HCT116 (cell line): ENCODE data around the gene ETS1. TPM values are rescaled to one million over a fixed set of nuclear protein-coding genes. Genes with fewer than 3 reads are reported as not detected.

Experiments used
- ATAC-seq: fragments of 200-7000 bp; cut with Tn5 transposase; 2 replicates; pipeline ENCODE4 v1.9.1; 2020; ENCODE audit warnings: mild to moderate bottlenecking, moderate library complexity
- BruUV-seq: library from RNA; stranded (reverse); fragments of 400-500 nt; replicated peaks from 2 replicates; lab custom pipeline; 2021; lab: Mats Ljungman, UMichigan
- CTCF ChIA-PET: fragments of 300-600 bp; sonication (Branson Sonifier 250); formaldehyde crosslinking; loops from one replicate; lab custom pipeline; 2021; ENCODE audit warnings: antibody characterized with exemption; lab: Charles Lee
- POLR2A ChIA-PET: fragments of 300-600, 350-600 bp; sonication (Branson Sonifier 250); formaldehyde crosslinking; loops from one replicate; lab custom pipeline; 2021; ENCODE audit warnings: antibody characterized with exemption; lab: Charles Lee
- RAD21 ChIA-PET, 2 experiments: fragments of 300-600 bp; sonication (Branson Sonifier 250); formaldehyde crosslinking; loops; one replicate each; lab custom pipeline; 2023; ENCODE audit warnings: low total read pairs in 2 of 2; ENCODE audit not compliant: uncharacterized antibody in 2 of 2, unreplicated experiment in 2 of 2, low non-redundant PET in 1 of 2; lab: Charles Lee
- DNase-seq: peaks from one replicate; pipeline ENCODE4 v3.0.0-alpha.2; 2010; ENCODE audit warnings: low read depth, low spot score
- H2AFZ ChIP-seq: fragments of 200-600 bp; shearing (Covaris generic), sonication (generic); 2 replicates; pipeline ENCODE4 v1.6.1; 2017; ENCODE audit warnings: low read depth, mixed run types, mixed read lengths, antibody characterized with exemption, low read length; ENCODE audit not compliant: poor library complexity, severe bottlenecking
- H3K27ac ChIP-seq: 2 replicates; pipeline ENCODE4 v1.5.1; 2012; ENCODE audit warnings: low read depth, low read length
- H3K27me3 ChIP-seq: fragments of 200-600 bp; sonication (generic); 2 replicates; pipeline ENCODE4 v1.6.1; 2016; ENCODE audit warnings: mixed run types, low read length, mixed read lengths; ENCODE audit not compliant: insufficient read depth
- H3K36me3 ChIP-seq, 2 experiments: fragments of 200-500 bp in 1 of 2; fragments of 200-600 bp in 1 of 2; sonication (Bioruptor generic) in 1 of 2; sonication (generic) in 1 of 2; 2 replicates each; pipeline versions ENCODE4 v1.5.1 to v1.6.1; 2014 to 2016; ENCODE audit warnings: low read length in 2 of 2, inconsistent platforms in 1 of 2, mixed read lengths in 1 of 2, mixed run types in 1 of 2; ENCODE audit not compliant: insufficient read depth in 2 of 2, control insufficient read depth in 1 of 2
- H3K4me1 ChIP-seq, 2 experiments: fragments of 200-600 bp in 1 of 2; sonication (generic) in 1 of 2; 2 replicates each; pipeline versions ENCODE4 v1.5.1 to v1.6.1; 2012 to 2017; ENCODE audit warnings: low read length in 2 of 2, inconsistent platforms in 1 of 2, mild to moderate bottlenecking in 1 of 2, mixed read lengths in 1 of 2, mixed run types in 1 of 2, moderate library complexity in 1 of 2; ENCODE audit not compliant: insufficient read depth in 2 of 2, control insufficient read depth in 1 of 2
- H3K4me2 ChIP-seq: fragments of 200-600 bp; sonication (generic); 2 replicates; pipeline ENCODE4 v1.6.1; 2017; ENCODE audit warnings: mixed run types, low read length, mixed read lengths
- H3K4me3 ChIP-seq, 2 experiments: fragments of 200-600 bp in 1 of 2; sonication (generic) in 1 of 2; replicated peaks in 1 of 2; 2 replicates each; pipeline ENCODE4 v1.5.1; 2011 to 2016; ENCODE audit warnings: low read length in 2 of 2, control low read depth in 1 of 2, low read depth in 1 of 2, mild to moderate bottlenecking in 1 of 2, mixed read lengths in 1 of 2, mixed run types in 1 of 2
- H3K79me2 ChIP-seq: fragments of 200-600 bp; sonication (generic); 2 replicates; pipeline ENCODE4 v1.6.1; 2017; ENCODE audit warnings: mild to moderate bottlenecking, mixed run types, low read length, moderate library complexity, mixed read lengths; ENCODE audit not compliant: insufficient read depth
- H3K9ac ChIP-seq: fragments of 200-600 bp; sonication (generic); 2 replicates; pipeline ENCODE4 v1.6.1; 2016; ENCODE audit warnings: low read length, mixed read lengths
- H3K9me2 ChIP-seq: fragments of 200-600 bp; sonication (generic), shearing (Covaris generic); 2 replicates; pipeline ENCODE4 v1.6.1; 2017; ENCODE audit warnings: mixed run types, mild to moderate bottlenecking, moderate library complexity; ENCODE audit not compliant: insufficient read depth
- H3K9me3 ChIP-seq, 2 experiments: fragments of 200-500 bp in 1 of 2; fragments of 200-600 bp in 1 of 2; sonication (Bioruptor generic) in 1 of 2; sonication (generic) in 1 of 2; 2 replicates each; pipeline ENCODE4 v1.6.1; 2014 to 2017; ENCODE audit warnings: low read length in 2 of 2, mixed read lengths in 2 of 2, inconsistent platforms in 1 of 2, low read depth in 1 of 2, mild to moderate bottlenecking in 1 of 2, mixed run types in 1 of 2, moderate library complexity in 1 of 2; ENCODE audit not compliant: control insufficient read depth in 1 of 2, insufficient read depth in 1 of 2
- H4K20me1 ChIP-seq: fragments of 200-600 bp; sonication (generic), shearing (Covaris generic); 2 replicates; pipeline ENCODE4 v1.6.1; 2017; ENCODE audit warnings: mixed run types, mild to moderate bottlenecking, moderate library complexity; ENCODE audit not compliant: insufficient read depth
- CTCF ChIP-seq, 3 experiments: fragments of 200-600 bp in 1 of 3; sonication (generic) in 1 of 3; IDR thresholded peaks in 2 of 3; conservative IDR thresholded peaks in 1 of 3; 2 replicates each; pipeline ENCODE4 v1.5.1; 2012 to 2017; ENCODE audit warnings: low read depth in 2 of 3, low read length in 2 of 3, antibody characterized with exemption in 1 of 3, borderline replicate concordance in 1 of 3, control low read depth in 1 of 3, mild to moderate bottlenecking in 1 of 3, mixed read lengths in 1 of 3, mixed run types in 1 of 3, moderate library complexity in 1 of 3; ENCODE audit not compliant: insufficient read depth in 1 of 3
- EZH2 ChIP-seq: fragments of 200-600 bp; sonication (generic); IDR thresholded peaks from 2 replicates; pipeline ENCODE4 v1.6.1; 2017; ENCODE audit warnings: antibody characterized with exemption, mixed run types
- EZH2phosphoT487 ChIP-seq: fragments of 200-600 bp; IDR thresholded peaks from 2 replicates; pipeline ENCODE4 v1.6.1; 2018; ENCODE audit warnings: antibody characterized with exemption, borderline replicate concordance
- REST ChIP-seq: IDR thresholded peaks from 2 replicates; pipeline ENCODE4 v1.6.1; 2012; ENCODE audit warnings: low read depth
- YY1 ChIP-seq: IDR thresholded peaks from 2 replicates; pipeline ENCODE4 v1.6.1; 2011; ENCODE audit warnings: low read length, low read depth, moderate library complexity, mild to moderate bottlenecking; ENCODE audit not compliant: insufficient replicate concordance; ENCODE audit errors: extremely low read depth
- intact Hi-C: fragments of 100-400 bp; cut with micrococcal nuclease; formaldehyde crosslinking; loops from 2 replicates; pipeline ENCODE4 v1.10.0; 2022
- total RNA-seq: library from RNA; stranded (reverse); gene quantifications from one replicate; pipeline ENCODE4 v1.2.1, GENCODE V29; 2021; ENCODE audit not compliant: unreplicated experiment

Gene ETS1
- total RNA-seq, 1 experiment from 2014 or later = 9.2 TPM

GRCh38 chr11:128589998-128590397, 2.6 kb upstream of the ETS1 start (continued):
- TF ChIP-seq CTCF (IDR thresholded peaks at IDR 0.05 in 2 of 3, conservative IDR thresholded peaks at IDR 0.05 in 1 of 3; ENCODE audit: borderline replicate concordance in 1 of 3, insufficient read depth in 1 of 3, low read depth in 2 of 3, low read length in 2 of 3) (no peak), EZH2phosphoT487 (no peak), REST (no peak)

GRCh38 chr11:128588093-128588492, 735 bp upstream of the ETS1 start:
- no TSS peak for BruUV-seq
- peaks cover 95% of the 10 kb centered on the region for H3K27me3 ChIP-seq
- no peak overlapping the region for H3K4me3 ChIP-seq
- H3K9ac ChIP-seq = no peak overlapping the region
- no peaks in the 10 kb centered on the region for H3K9me2 ChIP-seq
- H3K36me3 ChIP-seq = no peaks in the 10 kb centered on the region
- ChIA-PET CTCF (no interaction called here), RAD21 (no interaction called here), POLR2A (no interaction called here)
- TF ChIP-seq EZH2 = no peak
- TF ChIP-seq YY1 = no peak
- TF ChIP-seq REST = no peak
- ATAC-seq (no peak), DNase-seq (no peak)
- H3K4me2 ChIP-seq = no peak overlapping the region
- H3K27ac ChIP-seq = no peak overlapping the region
- H3K4me1 ChIP-seq = no peaks in the 10 kb centered on the region
- H4K20me1 ChIP-seq = no peaks in the 10 kb centered on the region
- no peaks in the 10 kb centered on the region for H3K9me3 ChIP-seq
- no peak overlapping the region for H2AFZ ChIP-seq
- H3K79me2 ChIP-seq = no peaks in the 10 kb centered on the region
- intact Hi-C loops = no loop called here
